22Rv1 (cell line): ENCODE data around the gene NCK1.

Source experiments
- ZFX ChIP-seq: fragments of 450-650 bp; IDR thresholded peaks from 2 replicates; pipeline ENCODE4 v1.6.1; 2017; ENCODE audit warnings: antibody characterized with exemption, borderline replicate concordance
- TF ChIP-seq, protein P1 (sequence below): fragments of 450-650 bp; IDR thresholded peaks from 2 replicates; pipeline ENCODE4 v1.5.1; 2017; ENCODE audit warnings: mild to moderate bottlenecking

DNA sequence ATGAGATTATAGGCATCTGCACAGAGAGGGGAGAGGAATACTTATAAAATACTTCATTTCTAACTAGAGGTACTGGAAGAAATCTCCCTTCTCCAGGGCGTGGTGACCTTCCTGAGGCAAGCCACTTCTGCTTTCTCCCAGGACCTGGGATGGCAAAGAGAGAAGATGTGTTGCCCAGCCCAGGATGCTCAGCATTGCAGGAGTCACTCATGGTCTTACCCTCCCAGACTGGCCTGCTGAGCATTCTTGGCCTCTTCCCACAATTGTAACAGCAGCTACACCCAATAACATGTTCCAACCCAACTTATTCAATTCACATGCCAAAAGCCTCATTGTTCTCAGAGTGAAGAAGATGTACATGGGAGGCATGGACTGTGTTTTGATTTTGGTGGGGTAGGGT is 133.6 kb downstream of the NCK1 start:
- TF ChIP-seq, protein P1, sequence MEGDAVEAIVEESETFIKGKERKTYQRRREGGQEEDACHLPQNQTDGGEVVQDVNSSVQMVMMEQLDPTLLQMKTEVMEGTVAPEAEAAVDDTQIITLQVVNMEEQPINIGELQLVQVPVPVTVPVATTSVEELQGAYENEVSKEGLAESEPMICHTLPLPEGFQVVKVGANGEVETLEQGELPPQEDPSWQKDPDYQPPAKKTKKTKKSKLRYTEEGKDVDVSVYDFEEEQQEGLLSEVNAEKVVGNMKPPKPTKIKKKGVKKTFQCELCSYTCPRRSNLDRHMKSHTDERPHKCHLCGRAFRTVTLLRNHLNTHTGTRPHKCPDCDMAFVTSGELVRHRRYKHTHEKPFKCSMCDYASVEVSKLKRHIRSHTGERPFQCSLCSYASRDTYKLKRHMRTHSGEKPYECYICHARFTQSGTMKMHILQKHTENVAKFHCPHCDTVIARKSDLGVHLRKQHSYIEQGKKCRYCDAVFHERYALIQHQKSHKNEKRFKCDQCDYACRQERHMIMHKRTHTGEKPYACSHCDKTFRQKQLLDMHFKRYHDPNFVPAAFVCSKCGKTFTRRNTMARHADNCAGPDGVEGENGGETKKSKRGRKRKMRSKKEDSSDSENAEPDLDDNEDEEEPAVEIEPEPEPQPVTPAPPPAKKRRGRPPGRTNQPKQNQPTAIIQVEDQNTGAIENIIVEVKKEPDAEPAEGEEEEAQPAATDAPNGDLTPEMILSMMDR, result no peak
- TF ChIP-seq ZFX, result no peak
